CD1c-positive myeloid dendritic cell (primary cell): ENCODE results near the gene TRNT1.

ENCODE experiments used
- DNase-seq: peaks from one replicate; pipeline ENCODE4 v3.0.0-alpha.2; 2016; ENCODE audit errors: extremely low spot score

The TRNT1 gene

GRCh38 chr3:3126477-3127431 is at the start of gene TRNT1:
TRNT1 (plus strand) TSS chr3:3126940; CDS start chr3:3129041, 2,101 bp downstream.
- DNase-seq: peak; percentile 98

- no peak for DNase-seq
Measured at GRCh38 chr3:3080309-3080708, 46.4 kb upstream of the TRNT1 start.

- DNase-seq: no peak
Measured at GRCh38 chr3:3081381-3082233, 45.1 kb upstream of the TRNT1 start.

- DNase-seq: no peak
Measured at GRCh38 chr3:3082234-3082924, 44.4 kb upstream of the TRNT1 start.

GRCh38 chr3:3084890-3085289 is 41.9 kb upstream of the TRNT1 start:
- DNase-seq: no peak

- DNase-seq: no peak
Measured at GRCh38 chr3:3085782-3086181, 41.0 kb upstream of the TRNT1 start.

GRCh38 chr3:3086239-3086638 is 40.5 kb upstream of the TRNT1 start:
- no peak for DNase-seq

- DNase-seq: no peak
Measured at GRCh38 chr3:3087279-3087678, 39.5 kb upstream of the TRNT1 start.

GRCh38 chr3:3087716-3088465 is 38.8 kb upstream of the TRNT1 start:
- DNase-seq: no peak

- DNase-seq: no peak
Measured at GRCh38 chr3:3089017-3089416, 37.7 kb upstream of the TRNT1 start.

- no peak for DNase-seq
Measured at GRCh38 chr3:3097958-3098357, 28.8 kb upstream of the TRNT1 start.

GRCh38 chr3:3101660-3102458 is 24.9 kb upstream of the TRNT1 start:
- no peak for DNase-seq

- DNase-seq: no peak
Measured at GRCh38 chr3:3102751-3103150, 24.0 kb upstream of the TRNT1 start.

- DNase-seq: no peak
Measured at GRCh38 chr3:3105246-3105645, 21.5 kb upstream of the TRNT1 start.

GRCh38 chr3:3105815-3106214 is 20.9 kb upstream of the TRNT1 start:
- DNase-seq: no peak

GRCh38 chr3:3107181-3107580 is 19.6 kb upstream of the TRNT1 start:
- no peak for DNase-seq

GRCh38 chr3:3107858-3108257 is 18.9 kb upstream of the TRNT1 start:
- DNase-seq: no peak

GRCh38 chr3:3109407-3110298 is 17.1 kb upstream of the TRNT1 start:
- no peak for DNase-seq

GRCh38 chr3:3110299-3110630 is 16.5 kb upstream of the TRNT1 start, which contains the start of gene IL5RA:
IL5RA (minus strand) TSS chr3:3110374; CDS start chr3:3104984, 5,390 bp downstream.
- peak; percentile 16 for DNase-seq
